Smooth muscle cell (in vitro differentiated cells): ENCODE data around the gene CHRNG. TPM values are rescaled to one million over a fixed set of nuclear protein-coding genes. Genes with fewer than 3 reads are reported as not detected.
A peak's percentile ranks its signal among the peaks of the same experiment; 100 is the strongest.

Source experiments
- DNase-seq: peaks from one replicate; lab custom pipeline; 2025; ENCODE audit not compliant: unreplicated experiment; lab: John Stamatoyannopoulos, UW
- H2AFZ ChIP-seq: fragments of 200-600 bp; sonication (generic); 2 replicates; pipeline ENCODE4 v1.6.0; 2016; ENCODE audit warnings: antibody characterized with exemption, low read depth, mild to moderate bottlenecking
- H3F3A ChIP-seq: fragments of 200-600 bp; sonication (generic); 2 replicates; pipeline ENCODE4 v1.6.0; 2017; ENCODE audit warnings: antibody characterized with exemption, low read depth
- H3K27ac ChIP-seq: fragments of 200-600 bp; sonication (generic); 2 replicates; pipeline ENCODE4 v1.5.1; 2016; ENCODE audit warnings: low read depth, mild to moderate bottlenecking
- H3K27me3 ChIP-seq: fragments of 200-600 bp; sonication (generic); 2 replicates; pipeline ENCODE4 v1.6.1; 2016; ENCODE audit warnings: low read depth, mild to moderate bottlenecking
- H3K36me3 ChIP-seq: fragments of 200-600 bp; sonication (generic); 2 replicates; pipeline ENCODE4 v1.5.1; 2016; ENCODE audit warnings: low read depth
- H3K4me1 ChIP-seq: fragments of 200-600 bp; sonication (generic); 2 replicates; pipeline ENCODE4 v1.5.1; 2016; ENCODE audit warnings: low read depth
- H3K4me2 ChIP-seq: fragments of 200-600 bp; sonication (generic); 2 replicates; pipeline ENCODE4 v1.6.0; 2016; ENCODE audit warnings: mild to moderate bottlenecking
- H3K4me3 ChIP-seq: fragments of 200-600 bp; sonication (generic); 2 replicates; pipeline ENCODE4 v1.5.1; 2016; ENCODE audit warnings: mild to moderate bottlenecking
- H3K79me2 ChIP-seq: fragments of 200-600 bp; sonication (generic); 2 replicates; pipeline ENCODE4 v1.6.0; 2016; ENCODE audit warnings: low read depth, mild to moderate bottlenecking
- H3K9ac ChIP-seq: fragments of 200-600 bp; sonication (generic); 2 replicates; pipeline ENCODE4 v1.6.0; 2016; ENCODE audit warnings: low read depth
- H3K9me3 ChIP-seq: fragments of 200-600 bp; sonication (generic); replicated peaks from 2 replicates; pipeline ENCODE4 v1.5.1; 2016; ENCODE audit warnings: low read depth
- H4K20me1 ChIP-seq: fragments of 200-600 bp; sonication (generic); 2 replicates; pipeline ENCODE4 v1.6.0; 2016; ENCODE audit warnings: low read depth
- CTCF ChIP-seq: fragments of 200-600 bp; sonication (generic); IDR thresholded peaks from 2 replicates; pipeline ENCODE4 v1.5.1; 2017; ENCODE audit warnings: borderline replicate concordance, mild to moderate bottlenecking, antibody characterized with exemption; ENCODE audit not compliant: insufficient read depth, poor library complexity, severe bottlenecking
- WGBS: methylation state at CpG from one replicate; pipeline ENCODE4 v1.1.7; 2016; ENCODE audit warnings: low lambda C conversion rate; 5-methylcytosine and 5-hydroxymethylcytosine counted together
- polyA plus RNA-seq: library from polyadenylated mRNA; unstranded; fragments of >200 nt; fragmentation: Nextera tagmentation; extraction: Ambion mirVana; gene quantifications from 2 replicates; pipeline ENCODE4 v1.2.1, GENCODE V29; 2016
- total RNA-seq: library from RNA; depleted of rRNA; stranded (reverse); fragments of >200 nt; gene quantifications from 2 replicates; pipeline ENCODE4 v1.2.3, GENCODE V29; 2014

CHRNG gene
- total and polyA plus RNA-seq, 2 experiments from 2014 or later = not detected

GRCh38 chr2:232498452-232498851 lies 41.0 kb upstream of the CHRNG start:
- H3K4me1 ChIP-seq = peaks cover 9% of the 10 kb centered on the region
- peaks cover 21% of the 10 kb centered on the region for H3K27me3 ChIP-seq
- no peak overlapping the region for H3K4me3 ChIP-seq
- H3K9ac ChIP-seq = no peak overlapping the region
- no peak for DNase-seq
- H3K36me3 ChIP-seq = no peaks in the 10 kb centered on the region
- no peak overlapping the region for H3K4me2 ChIP-seq
- no peaks in the 10 kb centered on the region for H4K20me1 ChIP-seq
- H3K9me3 ChIP-seq = no peaks in the 10 kb centered on the region
- no peak overlapping the region for H3K27ac ChIP-seq
- no peaks in the 10 kb centered on the region for H3F3A ChIP-seq
- no peak for TF ChIP-seq CTCF
- WGBS = 92% methylated on average over 3 of the region's 3 CpGs
- no peaks in the 10 kb centered on the region for H3K79me2 ChIP-seq
- H2AFZ ChIP-seq = no peak overlapping the region

DNA sequence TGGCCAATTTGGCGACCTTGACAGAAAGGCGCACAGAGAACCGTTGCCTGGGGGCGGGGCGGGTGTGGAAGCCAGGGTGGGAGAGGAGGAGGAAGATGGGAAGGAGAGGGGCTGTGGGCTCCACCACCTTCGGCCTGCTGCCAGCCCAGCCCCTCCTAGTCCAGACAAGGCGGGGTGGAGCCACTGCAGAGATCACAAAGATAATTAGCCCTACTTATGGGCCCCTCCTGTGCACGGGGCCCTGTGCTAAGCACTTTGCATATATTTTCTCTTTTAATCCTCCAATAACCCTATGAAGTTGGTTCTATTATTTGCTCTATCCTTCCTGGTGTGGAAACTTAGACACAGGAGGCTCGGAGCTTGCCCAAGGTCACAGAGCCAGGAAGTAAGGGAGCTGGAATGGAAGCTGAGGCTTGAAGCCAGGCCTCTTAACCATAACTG lies 38.1 kb upstream of the CHRNG start:
- Histone ChIP-seq H3K36me3 (no peaks in the 10 kb centered on the region), H3K9ac (no peak overlapping the region), H3K4me3 (no peak overlapping the region), H3K9me3 (no peaks in the 10 kb centered on the region), H4K20me1 (no peaks in the 10 kb centered on the region), H3K79me2 (no peaks in the 10 kb centered on the region), H3K27ac (no peak overlapping the region), H2AFZ (no peak overlapping the region), H3K27me3 (peaks cover 50% of the 10 kb centered on the region), H3K4me2 (no peak overlapping the region), H3F3A (no peaks in the 10 kb centered on the region), H3K4me1 (peaks cover 17% of the 10 kb centered on the region)
- TF ChIP-seq CTCF = no peak
- DNase-seq = no peak
- 80% methylated on average over 9 of the region's 9 CpGs for WGBS

DNA sequence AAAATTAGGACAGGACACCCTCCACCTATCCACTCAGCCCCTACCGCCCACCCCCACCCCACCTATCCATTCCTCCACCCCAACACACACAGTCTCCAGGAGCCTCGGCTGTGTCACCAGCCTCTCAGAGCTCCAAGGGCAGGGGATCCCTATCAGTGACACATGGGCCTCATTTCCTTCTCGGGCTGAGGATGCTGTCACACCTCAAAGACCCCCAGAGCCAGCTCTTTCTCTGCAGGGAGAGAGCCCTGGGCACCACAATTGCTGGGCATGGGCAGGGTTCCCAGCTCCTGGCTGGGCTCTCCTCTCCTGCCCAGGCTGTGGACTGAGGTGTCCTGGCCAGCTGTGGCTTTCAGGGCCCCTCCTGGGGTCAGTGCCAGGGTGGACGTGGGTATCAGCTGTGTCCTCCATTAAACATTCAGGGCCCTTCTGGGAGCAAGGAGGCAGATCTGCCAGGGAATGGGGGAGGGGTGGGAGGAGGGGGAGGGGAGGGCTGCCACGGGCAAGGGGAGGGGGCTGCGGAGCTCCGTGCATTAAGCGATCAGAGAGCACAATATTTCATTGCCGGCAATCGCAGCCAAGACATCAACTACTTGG lies 37.6 kb upstream of the CHRNG start:
- no peaks in the 10 kb centered on the region for H3F3A ChIP-seq
- H3K27ac ChIP-seq = no peak overlapping the region
- no peaks in the 10 kb centered on the region for H3K79me2 ChIP-seq
- no peaks in the 10 kb centered on the region for H3K36me3 ChIP-seq
- peaks cover 55% of the 10 kb centered on the region for H3K27me3 ChIP-seq
- 47% methylated on average over 9 of the region's 10 CpGs for WGBS
- DNase-seq = no peak
- no peak overlapping the region for H3K4me3 ChIP-seq
- TF ChIP-seq CTCF = no peak
- no peak overlapping the region for H2AFZ ChIP-seq
- H4K20me1 ChIP-seq = no peaks in the 10 kb centered on the region
- peaks cover 17% of the 10 kb centered on the region for H3K4me1 ChIP-seq
- H3K9ac ChIP-seq = no peak overlapping the region
- no peaks in the 10 kb centered on the region for H3K9me3 ChIP-seq
- H3K4me2 ChIP-seq = no peak overlapping the region

GRCh38 chr2:232502511-232502910 lies 37.0 kb upstream of the CHRNG start:
- no peaks in the 10 kb centered on the region for H3K79me2 ChIP-seq
- H3K4me2 ChIP-seq = peak overlapping the region; percentile 81
- 10% methylated on average over 20 of the region's 21 CpGs for whole genome bisulfite sequencing
- H3K27me3 ChIP-seq = peaks cover 59% of the 10 kb centered on the region
- no peaks in the 10 kb centered on the region for H3F3A ChIP-seq
- no peaks in the 10 kb centered on the region for H4K20me1 ChIP-seq
- H3K36me3 ChIP-seq = no peaks in the 10 kb centered on the region
- no peak overlapping the region for H2AFZ ChIP-seq
- DNase-seq = no peak
- H3K4me1 ChIP-seq = peaks cover 17% of the 10 kb centered on the region
- no peaks in the 10 kb centered on the region for H3K9me3 ChIP-seq
- no peak overlapping the region for H3K9ac ChIP-seq
- no peak overlapping the region for H3K4me3 ChIP-seq
- no peak for TF ChIP-seq CTCF
- no peak overlapping the region for H3K27ac ChIP-seq
